ENCODE results near the gene LAP3.

The LAP3 gene

GRCh38 chr4:17623451-17624001 lies 46.5 kb downstream of the LAP3 start:
- no peak for DNase-seq

- no peak for DNase-seq
Measured at GRCh38 chr4:17624821-17625220, 47.8 kb downstream of the LAP3 start.

- DNase-seq, result no peak
Measured at GRCh38 chr4:17630228-17630627, 53.2 kb downstream of the LAP3 start.

- DNase-seq, result no peak
Measured at GRCh38 chr4:17633600-17633999, 56.6 kb downstream of the LAP3 start.

DNA sequence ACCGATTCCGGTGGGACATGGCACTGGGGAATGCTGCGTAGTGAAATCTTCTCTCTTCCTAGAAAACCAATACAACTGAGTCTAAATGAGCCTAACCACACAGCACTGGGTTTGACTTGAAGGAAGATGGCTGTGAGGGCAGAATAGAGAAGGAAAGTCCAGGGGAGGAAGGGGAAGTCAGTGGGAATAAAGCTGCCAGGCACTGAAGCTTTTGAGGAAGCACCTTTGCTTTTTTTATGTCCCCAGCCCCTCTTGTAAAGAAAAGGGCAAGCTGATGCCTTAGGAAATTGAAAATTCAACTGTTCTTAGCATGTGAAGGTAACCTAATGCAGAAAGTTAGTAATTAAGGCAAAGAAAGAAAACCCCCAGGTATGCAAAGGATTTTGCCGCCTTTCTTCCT lies 58.1 kb downstream of the LAP3 start:
- no peak for DNase-seq

GRCh38 chr4:17636341-17636695 lies 59.3 kb downstream of the LAP3 start:
- DNase-seq, result no peak

- DNase-seq, result peak; percentile 62
Measured at GRCh38 chr4:17636696-17637622, 60.0 kb downstream of the LAP3 start.

DNA sequence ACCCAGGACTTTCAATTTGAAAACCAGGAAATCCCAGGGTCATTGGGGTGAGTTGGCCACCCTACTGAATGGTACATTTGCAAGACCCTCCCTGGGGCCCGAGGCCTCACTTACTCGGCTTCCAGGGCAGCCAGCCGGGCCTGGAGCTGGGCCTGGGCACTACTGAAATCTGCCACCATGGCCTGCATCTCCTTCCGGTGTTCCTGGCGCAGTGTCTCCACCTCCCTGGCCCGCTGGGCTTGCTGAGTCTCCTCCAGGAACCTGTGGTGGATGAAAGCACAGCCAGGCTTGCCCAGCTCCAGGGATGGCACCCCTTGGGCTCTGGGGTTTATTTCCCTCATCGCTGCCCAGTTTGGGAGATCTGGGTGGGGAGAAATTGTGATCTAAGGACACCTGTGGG lies 62.1 kb downstream of the LAP3 start:
- no peak for DNase-seq

- no peak for DNase-seq
Measured at GRCh38 chr4:17642398-17642783, 65.4 kb downstream of the LAP3 start.

GRCh38 chr4:17646693-17647092 lies 69.7 kb downstream of the LAP3 start:
- DNase-seq, result no peak

DNA sequence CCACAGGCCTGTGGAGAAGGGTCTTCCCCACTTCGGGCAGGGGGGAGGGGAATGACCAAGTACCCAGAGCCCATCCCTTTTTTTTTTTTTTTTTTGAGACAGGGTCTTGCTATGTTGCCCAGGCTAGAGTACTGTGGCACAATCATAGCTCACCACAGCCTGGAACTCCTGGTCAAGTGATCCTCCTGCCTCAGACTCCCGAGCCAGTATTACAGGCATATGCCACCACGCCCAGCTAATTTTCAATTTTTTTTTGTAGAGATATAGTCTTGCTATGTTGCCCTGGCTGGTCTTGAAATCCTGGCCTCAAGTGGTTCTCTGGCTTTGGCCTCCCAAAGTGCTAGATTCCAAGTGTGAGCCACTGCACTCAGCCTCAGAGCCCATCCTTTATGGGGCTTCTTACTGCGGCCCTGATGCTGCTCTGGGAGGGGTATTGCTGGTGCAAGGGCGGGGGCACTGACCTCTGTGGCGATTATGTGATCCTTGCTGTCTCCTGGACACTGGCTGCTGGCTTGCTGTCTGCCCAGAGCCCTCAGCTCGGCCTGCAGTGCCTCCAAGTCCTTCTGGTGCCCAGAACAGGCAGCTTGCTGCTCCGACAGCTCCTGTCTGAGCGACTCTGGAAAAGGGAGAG lies 70.3 kb downstream of the LAP3 start:
- DNase-seq, result no peak

GRCh38 chr4:17647927-17648326 lies 70.9 kb downstream of the LAP3 start:
- no peak for DNase-seq

- no peak for DNase-seq
Measured at GRCh38 chr4:17650406-17650805, 73.4 kb downstream of the LAP3 start.

- no peak for DNase-seq
Measured at GRCh38 chr4:17654701-17655100, 77.7 kb downstream of the LAP3 start.

DNA sequence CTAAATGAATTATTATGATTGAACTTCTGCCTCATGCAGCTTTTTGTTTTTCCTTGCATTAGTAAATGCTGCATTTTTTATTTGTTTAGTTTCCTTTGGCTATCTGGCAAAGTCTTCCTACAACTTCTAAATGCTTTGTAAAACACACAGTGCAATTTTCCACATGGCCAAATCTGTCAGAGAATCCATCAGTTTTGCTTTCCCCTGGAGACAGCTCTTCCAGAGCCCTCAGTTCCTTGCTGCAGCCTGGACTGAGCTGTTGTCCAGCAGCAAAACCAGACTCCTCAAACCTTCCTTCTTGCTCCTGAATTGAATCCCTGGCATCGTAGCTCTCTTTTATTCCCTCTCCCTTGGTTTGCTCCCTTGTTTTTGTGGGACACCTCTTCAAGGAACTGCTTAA lies 80.1 kb downstream of the LAP3 start:
- DNase-seq, result no peak

All from CD4-positive, alpha-beta T cell treated with Interleukin-15 for 1 hour (primary cell).